ENCODE results near the gene TMEM179.

TMEM179 gene

GRCh38 chr14:104598039-104598909, 6.3 kb downstream of the TMEM179 start:
- DNase-seq = no peak

DNA sequence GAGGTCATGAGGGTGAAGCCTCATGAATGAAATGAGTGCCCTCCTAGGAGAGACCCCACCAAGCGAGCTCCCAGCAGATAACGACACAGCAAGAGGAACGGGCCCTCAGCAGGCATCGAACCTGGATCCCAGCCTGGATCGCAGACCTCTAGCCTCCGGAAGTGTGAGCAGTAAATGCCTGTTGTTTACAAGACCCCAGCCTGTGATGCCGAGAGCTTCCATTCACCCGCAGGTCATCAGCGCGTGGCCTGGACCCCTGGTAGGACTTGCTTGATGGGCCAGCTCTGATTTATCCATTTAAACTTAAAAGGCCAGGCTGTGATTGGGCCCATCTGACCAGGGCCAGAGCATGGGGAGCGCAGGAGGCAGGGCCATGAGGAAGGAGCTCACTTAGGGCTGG, 7.0 kb downstream of the TMEM179 start:
- no peak for DNase-seq

DNA sequence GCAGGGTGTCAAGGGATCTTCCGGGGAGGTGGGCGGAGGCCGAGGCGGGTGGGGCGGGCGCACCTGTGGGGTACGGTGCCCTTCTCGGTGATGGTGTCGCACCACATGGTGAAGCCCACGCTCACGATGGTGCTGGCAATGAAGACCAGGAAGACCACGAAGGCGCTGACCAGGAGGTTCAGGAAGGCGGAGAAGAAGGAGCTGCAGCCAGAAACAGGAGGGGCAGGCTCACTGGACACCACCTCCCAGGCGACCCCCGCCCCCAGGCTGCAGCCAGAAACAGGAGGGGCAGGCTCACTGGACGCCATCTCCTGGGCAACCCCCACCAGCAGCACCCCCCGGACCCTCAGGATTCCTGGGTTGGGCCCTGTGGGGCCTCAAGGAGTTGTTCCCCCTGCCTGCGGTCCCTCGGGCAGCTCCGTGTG, 7.6 kb downstream of the TMEM179 start:
- no peak for DNase-seq

DNA sequence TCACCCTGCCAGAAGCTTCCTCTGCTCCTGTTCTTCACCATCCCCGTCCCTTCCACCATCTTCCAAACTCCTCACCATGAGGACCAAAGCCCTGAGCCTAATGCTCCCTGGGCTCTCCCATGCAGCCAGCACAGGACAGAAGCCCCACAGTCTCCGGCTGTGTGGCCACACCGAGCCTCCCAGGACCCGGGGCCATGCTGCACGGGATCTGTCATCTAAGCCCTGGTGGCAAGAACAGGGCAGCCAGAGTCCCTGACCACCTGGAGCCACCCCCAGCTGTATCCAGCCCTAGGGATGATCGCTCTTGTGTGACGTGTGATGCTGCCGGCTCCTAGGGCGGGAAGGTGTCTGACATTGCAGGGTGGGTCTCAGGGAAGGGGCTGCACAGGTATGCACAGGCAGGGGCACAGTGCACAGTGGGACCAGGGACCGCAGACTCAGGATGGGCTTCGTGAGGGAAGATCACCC, 8.1 kb downstream of the TMEM179 start:
- DNase-seq = peak; percentile 10

DNA sequence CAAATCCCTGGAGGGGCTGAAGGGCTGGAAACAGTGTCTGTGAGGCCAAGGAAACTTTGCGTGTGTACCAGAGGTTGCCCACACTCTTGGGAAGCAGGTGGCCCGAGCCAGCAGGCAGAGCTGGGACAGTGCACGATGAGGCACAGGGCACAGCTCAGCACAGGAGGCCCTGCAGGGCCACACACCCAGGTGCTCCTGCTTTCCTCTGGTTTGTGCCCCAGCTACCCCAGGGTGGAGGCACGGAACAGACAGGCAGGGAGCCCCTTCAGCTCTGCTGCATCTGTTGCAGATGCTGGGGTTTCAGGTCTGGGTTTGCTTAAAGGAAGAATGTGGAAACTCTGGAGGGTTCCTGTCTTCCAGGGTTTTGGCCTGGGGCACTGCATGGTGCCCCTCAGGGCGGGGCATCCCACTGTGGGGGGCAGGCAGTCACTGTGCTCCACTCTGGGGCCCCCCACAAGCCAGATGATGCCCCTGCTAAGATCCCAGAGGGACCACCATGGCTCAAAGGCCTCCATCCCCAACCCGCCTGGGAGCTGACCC, 8.6 kb downstream of the TMEM179 start:
- no peak for DNase-seq

DNA sequence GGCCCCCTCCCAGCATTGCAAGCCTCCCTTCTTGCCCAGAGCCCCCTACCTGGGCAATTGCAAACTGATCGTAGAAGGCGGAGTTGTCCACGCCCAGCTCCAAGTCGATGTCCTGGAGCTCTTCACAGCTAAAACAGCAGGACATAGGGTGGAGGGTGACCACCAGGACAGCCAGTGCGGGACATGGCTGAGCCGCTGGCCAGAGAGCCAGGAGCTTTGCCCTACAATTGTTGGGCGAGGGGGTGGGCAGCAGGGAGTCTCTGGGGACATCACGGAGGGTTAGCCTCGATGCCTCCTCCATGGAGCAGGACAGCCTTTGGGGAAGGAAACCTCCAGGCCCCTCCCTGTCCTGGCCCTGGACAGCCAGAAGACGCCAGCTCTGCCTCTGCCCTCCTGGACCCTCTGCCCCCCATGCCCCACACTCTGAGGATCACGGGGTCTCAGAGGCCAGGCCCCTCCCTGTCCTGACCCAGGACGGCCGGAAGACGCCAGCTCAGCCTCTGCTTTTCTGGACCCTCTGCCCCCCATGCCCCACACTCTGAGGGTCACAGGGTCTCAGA, 9.4 kb downstream of the TMEM179 start:
- no peak for DNase-seq

DNA sequence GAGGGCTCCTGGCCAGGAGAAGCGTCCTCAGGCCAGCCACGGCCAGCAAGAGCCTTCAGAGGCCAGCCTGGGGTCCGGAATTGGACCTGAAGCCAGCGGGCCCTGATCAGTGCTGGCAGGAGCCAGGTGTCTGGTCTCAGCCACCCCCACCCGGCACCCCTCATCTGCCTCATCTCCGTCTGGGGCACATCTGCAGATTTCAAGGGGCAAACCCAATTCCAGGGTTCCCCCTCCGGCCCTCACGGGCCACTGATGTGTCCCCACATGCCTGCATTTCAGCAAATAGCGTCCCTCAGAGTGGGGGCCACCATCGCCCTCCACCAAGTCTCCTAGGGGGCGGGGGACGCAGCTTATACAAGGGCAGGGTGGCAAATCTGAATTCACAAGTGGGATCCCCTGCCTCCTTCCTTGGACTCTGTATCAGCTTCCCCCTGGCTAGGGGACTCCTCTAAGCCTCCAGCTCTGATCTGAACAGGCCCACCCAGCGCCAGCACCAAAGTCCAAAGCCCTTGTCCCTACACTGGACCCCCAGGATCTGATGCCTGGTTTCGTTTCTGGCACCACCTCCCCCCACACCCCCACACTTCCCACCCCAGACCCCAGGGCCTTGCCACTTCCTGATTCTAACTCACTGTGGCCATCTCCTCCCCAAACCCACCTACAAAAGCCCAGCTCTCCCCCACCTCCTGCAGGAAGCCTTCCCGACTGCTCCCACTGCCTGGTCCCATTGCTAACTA, 10.1 kb downstream of the TMEM179 start:
- DNase-seq = peak; percentile 10

GRCh38 chr14:104593710-104594136, 10.8 kb downstream of the TMEM179 start:
- peak; percentile 12 for DNase-seq

- peak; percentile 21 for DNase-seq
Observed at GRCh38 chr14:104593241-104593701, 11.3 kb downstream of the TMEM179 start.

GRCh38 chr14:104592785-104593184, 11.8 kb downstream of the TMEM179 start:
- peak; percentile 13 for DNase-seq

DNA sequence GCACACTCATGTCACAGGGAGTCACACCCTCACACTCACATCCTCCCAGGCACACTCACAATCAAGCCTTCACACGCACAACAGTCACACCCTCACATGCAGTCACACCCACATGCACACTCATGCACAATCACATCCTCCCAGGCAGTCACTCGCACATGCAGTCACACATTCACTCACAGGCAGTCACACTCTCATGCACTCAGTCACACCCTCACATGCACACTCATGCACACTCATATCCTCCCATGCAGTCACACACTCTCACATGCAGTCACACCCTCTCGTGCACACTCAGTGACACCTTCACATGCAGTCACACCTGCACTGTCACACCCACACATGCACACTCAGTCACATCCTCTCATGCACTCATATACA, 12.3 kb downstream of the TMEM179 start:
- peak; percentile 7 for DNase-seq

GRCh38 chr14:104591506-104592291, 12.9 kb downstream of the TMEM179 start:
- DNase-seq = peak; percentile 13

DNA sequence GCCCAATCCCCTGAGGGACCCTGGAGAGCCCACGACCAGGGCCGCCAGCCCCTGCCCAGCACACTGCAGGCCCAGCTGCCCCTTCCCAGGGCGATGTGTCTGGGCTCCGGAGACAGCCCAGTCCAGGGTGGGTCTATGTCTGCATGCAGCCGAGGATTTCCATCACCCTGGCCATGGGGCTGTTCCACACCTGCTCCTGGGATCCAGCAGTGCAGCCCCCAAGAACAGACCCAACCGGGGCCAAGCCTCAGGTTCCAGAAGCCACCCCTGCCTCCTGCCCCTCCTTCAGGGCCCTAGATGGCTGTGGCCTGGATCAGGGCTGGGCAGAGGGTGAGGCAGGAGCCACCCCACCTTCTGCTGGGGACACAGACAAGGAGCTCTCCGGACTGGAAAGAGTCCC, 13.5 kb downstream of the TMEM179 start:
- no peak for DNase-seq

GRCh38 chr14:104590240-104590965, 14.2 kb downstream of the TMEM179 start:
- no peak for DNase-seq

GRCh38 chr14:104589338-104590195, 15.0 kb downstream of the TMEM179 start:
- no peak for DNase-seq

DNA sequence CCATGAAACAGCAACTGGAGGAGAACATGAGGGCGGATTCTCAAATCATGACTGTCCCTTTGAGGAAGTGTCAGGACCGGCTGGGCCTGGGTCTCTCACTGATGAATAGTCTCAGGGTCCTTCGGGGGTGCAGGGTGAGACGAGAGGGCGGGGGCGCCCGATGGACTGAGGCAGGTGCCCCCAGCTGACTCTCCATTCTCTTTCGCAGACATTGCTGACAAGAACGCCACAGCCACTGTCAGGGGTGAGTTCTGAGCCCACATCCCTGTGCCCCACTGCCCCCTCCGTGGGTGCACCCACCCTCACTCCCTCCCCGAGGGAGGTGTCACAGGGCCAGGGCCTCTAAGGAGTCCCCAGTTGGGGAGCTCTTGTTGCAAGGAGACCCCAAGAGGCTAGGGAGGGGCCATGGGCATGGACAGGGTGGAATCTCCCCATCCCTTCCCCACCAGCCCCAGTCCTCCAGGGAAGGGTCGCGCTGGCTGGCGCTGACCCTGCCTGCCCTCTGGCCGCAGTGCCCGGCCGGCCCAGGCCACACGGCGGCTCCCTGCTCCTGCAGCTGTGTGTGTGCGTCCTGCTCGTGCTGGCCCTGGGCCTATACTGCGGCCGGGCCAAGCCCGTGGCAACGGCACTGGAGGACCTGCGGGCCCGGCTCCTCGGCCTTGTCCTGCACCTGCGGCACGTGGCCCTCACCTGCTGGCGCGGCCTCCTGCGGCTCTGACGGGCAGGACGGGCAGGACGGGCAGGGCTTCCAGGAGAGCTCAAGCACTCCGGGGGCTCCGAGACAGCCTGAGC, 16.3 kb downstream of the TMEM179 start:
- no peak for DNase-seq

GRCh38 chr14:104587641-104588040, 16.9 kb downstream of the TMEM179 start:
- DNase-seq = no peak

DNA sequence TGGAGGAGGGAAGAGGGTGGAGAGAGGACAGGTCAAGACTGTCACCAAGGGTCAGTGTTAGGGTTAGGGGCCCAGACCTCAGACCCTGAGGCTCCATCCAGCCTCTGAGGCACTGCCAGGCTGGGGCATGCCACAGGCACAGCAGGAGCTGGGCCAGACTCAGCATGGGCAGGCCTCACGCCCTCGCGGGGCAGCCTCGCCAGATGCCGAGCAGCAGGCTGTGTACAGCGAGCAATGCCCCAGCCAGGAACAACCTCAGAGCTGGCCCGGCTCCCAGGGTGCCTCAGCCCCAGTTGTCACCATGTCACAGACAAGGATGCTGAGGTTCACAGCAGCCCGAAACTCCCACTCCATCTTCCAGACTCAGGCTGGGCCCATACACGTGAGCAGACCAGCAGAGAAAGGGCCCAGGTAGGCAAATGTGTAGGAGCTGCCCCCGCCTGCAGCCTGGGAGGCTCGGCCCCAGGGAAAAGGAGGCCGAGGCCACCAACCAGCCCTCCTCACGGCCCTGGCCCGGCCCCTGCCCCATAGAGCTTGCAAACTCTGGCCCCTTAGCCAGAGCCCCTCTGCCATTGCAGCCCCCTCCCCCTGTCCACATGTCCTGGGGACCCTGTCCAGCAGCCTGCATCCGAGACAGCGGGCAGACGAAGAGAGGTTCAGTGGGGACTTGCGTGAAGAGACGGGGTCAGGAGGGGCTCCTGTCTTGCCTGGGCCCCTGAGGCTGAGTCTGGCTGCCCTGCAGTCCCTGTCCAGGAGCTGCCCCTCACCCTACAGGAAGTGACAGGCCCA, 17.5 kb downstream of the TMEM179 start:
- peak; percentile 68 for DNase-seq
